Transverse colon (tissue), 4 donors: ENCODE data around the gene SPINK4.

Source experiments
- EP300 ChIP-seq: sonication (generic); formaldehyde crosslinking; IDR thresholded peaks from one replicate; pipeline ENCODE4 v1.6.1; 2017; ENCODE audit warnings: antibody characterized with exemption, low read depth
- POLR2A ChIP-seq: fragments of 450-650 bp; IDR thresholded peaks from one replicate; pipeline ENCODE4 v1.6.1; 2016; ENCODE audit warnings: antibody characterized with exemption, mild to moderate bottlenecking, moderate library complexity
- POLR2AphosphoS5 ChIP-seq, 3 donors: sonication (generic); formaldehyde crosslinking; IDR thresholded peaks; one replicate each; pipeline ENCODE4 v1.6.1; 2016; ENCODE audit warnings: antibody characterized with exemption in 3 of 3
- TF ChIP-seq, protein P1 (sequence below), 5 experiments: fragments of 200-600 bp in 3 of 5; fragments of 450-650 bp in 2 of 5; sonication (generic) in 3 of 5; IDR thresholded peaks; 1 replicate in 2 of 5; 2 replicates in 3 of 5; pipeline ENCODE4 v1.5.1; 2016 to 2017; ENCODE audit warnings: antibody characterized with exemption in 5 of 5, inconsistent platforms in 3 of 5, mild to moderate bottlenecking in 2 of 5, moderate library complexity in 1 of 5

GRCh38 chr9:33291901-33292300 is 51.9 kb downstream of the SPINK4 start:
- TF ChIP-seq EP300 (no peak), POLR2AphosphoS5 (IDR thresholded peaks at IDR 0.05) (no peak), POLR2A (no peak)
- TF ChIP-seq, protein P1, sequence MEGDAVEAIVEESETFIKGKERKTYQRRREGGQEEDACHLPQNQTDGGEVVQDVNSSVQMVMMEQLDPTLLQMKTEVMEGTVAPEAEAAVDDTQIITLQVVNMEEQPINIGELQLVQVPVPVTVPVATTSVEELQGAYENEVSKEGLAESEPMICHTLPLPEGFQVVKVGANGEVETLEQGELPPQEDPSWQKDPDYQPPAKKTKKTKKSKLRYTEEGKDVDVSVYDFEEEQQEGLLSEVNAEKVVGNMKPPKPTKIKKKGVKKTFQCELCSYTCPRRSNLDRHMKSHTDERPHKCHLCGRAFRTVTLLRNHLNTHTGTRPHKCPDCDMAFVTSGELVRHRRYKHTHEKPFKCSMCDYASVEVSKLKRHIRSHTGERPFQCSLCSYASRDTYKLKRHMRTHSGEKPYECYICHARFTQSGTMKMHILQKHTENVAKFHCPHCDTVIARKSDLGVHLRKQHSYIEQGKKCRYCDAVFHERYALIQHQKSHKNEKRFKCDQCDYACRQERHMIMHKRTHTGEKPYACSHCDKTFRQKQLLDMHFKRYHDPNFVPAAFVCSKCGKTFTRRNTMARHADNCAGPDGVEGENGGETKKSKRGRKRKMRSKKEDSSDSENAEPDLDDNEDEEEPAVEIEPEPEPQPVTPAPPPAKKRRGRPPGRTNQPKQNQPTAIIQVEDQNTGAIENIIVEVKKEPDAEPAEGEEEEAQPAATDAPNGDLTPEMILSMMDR (IDR thresholded peaks at IDR 0.05) = no peak
